Activated CD4-positive, alpha-beta T cell treated with anti-CD3 and anti-CD28 coated beads for 1 hour (primary cell): ENCODE data around the gene RNF121.

Source experiments
- DNase-seq: peaks from one replicate; pipeline ENCODE4 v3.0.0-alpha.2; 2020

RNF121 gene

GRCh38 chr11:72039856-72040401 lies 111.1 kb downstream of the RNF121 start:
- no peak for DNase-seq

- DNase-seq = peak; percentile 68
Observed at GRCh38 chr11:72040491-72041363, 111.9 kb downstream of the RNF121 start.

DNA sequence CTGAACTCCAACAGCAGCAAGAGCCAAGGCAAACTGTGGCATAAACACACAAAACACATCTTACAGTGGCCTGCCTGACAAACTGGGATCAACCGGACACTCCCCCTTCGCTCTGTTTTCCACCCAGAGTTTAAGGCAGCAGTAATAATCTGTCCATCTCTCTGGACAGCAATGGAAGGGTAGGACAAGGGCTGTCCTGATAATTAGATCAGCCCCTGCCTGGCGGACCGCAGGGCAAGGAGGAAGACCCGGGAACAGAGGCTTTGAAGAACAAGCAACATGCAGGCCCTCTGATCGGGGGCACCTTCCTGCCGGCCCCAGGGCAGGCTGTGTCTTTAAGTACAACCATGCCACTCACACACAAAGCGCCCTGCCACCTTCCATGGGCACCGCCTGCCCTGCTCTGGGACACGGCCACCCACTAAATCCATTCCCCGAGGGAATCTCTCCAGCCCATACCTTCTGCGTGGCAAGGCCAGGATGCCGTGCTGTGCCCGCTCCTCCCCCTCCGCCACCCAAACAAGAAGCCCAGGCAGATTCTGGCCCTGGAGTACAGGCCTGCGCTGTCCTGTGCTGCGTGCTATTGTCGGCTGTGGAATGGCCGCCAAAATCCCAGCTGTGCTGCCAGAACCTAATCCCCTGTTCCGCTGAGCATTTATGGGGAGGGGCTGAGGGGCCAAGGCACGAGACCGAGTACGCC lies 112.7 kb downstream of the RNF121 start:
- no peak for DNase-seq

DNA sequence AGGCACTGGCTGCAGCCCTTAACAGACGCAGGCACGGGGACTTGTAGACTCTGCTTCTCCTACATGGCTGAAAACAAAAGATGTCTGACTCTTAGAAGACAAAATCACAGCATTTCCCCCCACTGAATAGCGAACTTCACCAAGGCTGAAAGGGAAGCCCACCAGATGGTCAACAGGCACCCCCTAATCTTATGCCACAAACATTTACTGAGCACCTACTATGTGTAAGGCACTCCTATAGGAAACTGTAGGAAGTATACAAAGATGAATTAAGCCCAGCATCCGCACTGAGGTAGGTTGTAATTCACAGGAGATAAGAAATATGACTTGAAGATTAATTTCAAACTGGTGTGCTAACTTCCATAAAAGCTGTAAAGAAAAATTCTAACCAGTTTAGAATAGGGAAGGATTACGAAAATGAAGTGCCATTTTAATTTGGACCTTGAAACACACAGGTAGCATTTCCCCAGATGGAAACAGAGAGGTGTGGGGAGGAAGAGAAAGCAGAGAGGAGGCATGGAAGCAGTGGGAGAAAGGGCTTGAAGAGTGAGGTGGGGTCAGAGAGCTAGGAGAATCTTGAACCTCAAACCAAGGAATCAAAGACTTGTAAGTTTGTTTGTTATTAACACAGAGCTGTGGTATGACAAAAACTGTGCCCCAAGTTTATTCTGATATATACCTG lies 113.4 kb downstream of the RNF121 start:
- no peak for DNase-seq

DNA sequence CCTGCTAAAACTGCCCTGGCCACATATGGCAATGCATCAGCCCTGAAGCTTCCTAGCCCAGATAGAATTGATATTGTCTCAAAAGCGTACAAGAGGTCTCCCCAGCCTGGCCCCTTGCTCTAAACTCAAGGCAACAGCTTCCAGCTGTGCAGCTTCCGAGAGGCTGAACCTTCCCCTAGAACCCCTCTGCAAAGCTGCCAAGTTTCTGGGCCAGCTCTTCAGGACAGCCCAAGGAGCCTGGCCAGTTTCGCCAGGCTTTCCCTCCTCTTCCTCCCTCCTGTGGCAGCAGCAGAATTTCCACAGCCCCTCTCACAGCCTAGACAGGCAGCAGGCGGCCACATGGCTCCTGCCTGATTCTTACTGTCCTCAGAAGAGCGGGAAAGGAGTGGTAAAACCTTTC lies 117.0 kb downstream of the RNF121 start:
- no peak for DNase-seq
